ENCODE measurements around the gene CHRNA7. TPM values are rescaled to one million over a fixed set of nuclear protein-coding genes. Genes with fewer than 3 reads are reported as not detected.
A peak's percentile ranks its signal among the peaks of the same experiment; 100 is the strongest.

Gene CHRNA7
- total RNA-seq, 1 experiment from 2014 or later: 4.4 TPM

- Mint-ChIP-seq H3K27ac (peak overlapping the region in 1 of 3 experiments; percentile 35; a peak in 1 of 7 replicates), H3K9me3 (no peaks in the 10 kb centered on the region), H3K4me1 (peaks cover 12 to 15% of the 10 kb centered on the region in 2 experiments), H3K36me3 (ENCODE audit: insufficient read depth in 1 of 3, low read depth in 3 of 3) (no peaks in the 10 kb centered on the region), H3K4me3 (no peak overlapping the region), H3K27me3 (ENCODE audit: low read depth) (no peaks in the 10 kb centered on the region)
- H3K18ac ChIP-seq (ENCODE audit: insufficient read length, low read depth, low read length): no peak overlapping the region
- no peaks in the 10 kb centered on the region for H4K20me1 ChIP-seq (ENCODE audit: control insufficient read depth, insufficient read depth, insufficient read length)
- DNase-seq: peak; percentile 41
- no peak overlapping the region for H3K27ac ChIP-seq (ENCODE audit: insufficient read length, low read depth, low read length)
- H4K5ac ChIP-seq (ENCODE audit: insufficient read length, low read depth, low read length): no peak overlapping the region
- no peak overlapping the region for H2AK5ac ChIP-seq (ENCODE audit: insufficient read length, low read length)
- no peak overlapping the region for H2BK15ac ChIP-seq (ENCODE audit: low read depth, low read length)
- H2BK12ac ChIP-seq (ENCODE audit: insufficient read length, low read depth, low read length): no peak overlapping the region
- no peak overlapping the region for H3K23ac ChIP-seq (ENCODE audit: insufficient read length, low read depth, low read length)
- H4K8ac ChIP-seq (replicated peaks; ENCODE audit: insufficient read length, low read depth, low read length): no peak overlapping the region
- H3K9me3 ChIP-seq (ENCODE audit: control insufficient read depth, low read depth, low read length): no peaks in the 10 kb centered on the region
- no peak overlapping the region for H2BK5ac ChIP-seq (ENCODE audit: insufficient read length, low read length)
- no peaks in the 10 kb centered on the region for H3K79me1 ChIP-seq (ENCODE audit: insufficient read depth, low read depth, low read length, poor library complexity, severe bottlenecking)
- no peaks in the 10 kb centered on the region for H3K79me2 ChIP-seq (ENCODE audit: insufficient read depth, low read length)
- no peak overlapping the region for H3K9ac ChIP-seq (ENCODE audit: extremely low read depth, insufficient read length, low read length)
- no peaks in the 10 kb centered on the region for H3K27me3 ChIP-seq (ENCODE audit: insufficient read depth, low read length)
- H3K4ac ChIP-seq (ENCODE audit: low read depth, low read length): no peak overlapping the region
- no peak overlapping the region for H3T11ph ChIP-seq (ENCODE audit: low read length)
- H2AFZ ChIP-seq (ENCODE audit: low read length): no peak overlapping the region
- no peaks in the 10 kb centered on the region for H3K23me2 ChIP-seq (ENCODE audit: insufficient read length, low read depth, low read length, poor library complexity, severe bottlenecking)
- H3K4me1 ChIP-seq (ENCODE audit: insufficient read depth, low read length): no peaks in the 10 kb centered on the region
- no peak overlapping the region for H3K14ac ChIP-seq (ENCODE audit: insufficient read depth, low read length)
- H2BK120ac ChIP-seq (ENCODE audit: low read depth, low read length, poor library complexity, severe bottlenecking): no peak overlapping the region
- no peak overlapping the region for H4K91ac ChIP-seq (ENCODE audit: insufficient read length, low read depth, low read length)
- H3K4me2 ChIP-seq (ENCODE audit: insufficient read depth, insufficient read length, low read length): no peak overlapping the region
- WGBS (ENCODE audit: extremely low coverage, insufficient read length, low lambda C conversion rate): no CpG with 5 or more reads among the region's 7 CpGs
- H2BK20ac ChIP-seq (ENCODE audit: low read depth, low read length, poor library complexity, severe bottlenecking): no peak overlapping the region
- no peak overlapping the region for H3K56ac ChIP-seq (ENCODE audit: insufficient read length, low read depth, low read length)
- TF ChIP-seq CTCF (conservative IDR thresholded peaks at IDR 0.05): no peak
These were observed 11.0 kb downstream of the CHRNA7 start for GRCh38 chr15:32041294-32041693.
